GM23338 (cell line): ENCODE data around the gene DCAF11. TPM values are rescaled to one million over a fixed set of nuclear protein-coding genes. Genes with fewer than 3 reads are reported as not detected.

Source experiments
- ATAC-seq: fragments of 200-7000 bp; cut with Tn5 transposase; 3 replicates; pipeline ENCODE4 v1.9.1; 2020
- DNase-seq: peaks from one replicate; pipeline ENCODE4 v3.0.0-alpha.2; 2015; ENCODE audit warnings: low spot score
- H2AFZ ChIP-seq: fragments of 200-600 bp; sonication (generic); 2 replicates; pipeline ENCODE4 v1.8.0; 2016; ENCODE audit warnings: antibody characterized with exemption, mild to moderate bottlenecking, moderate library complexity
- H3F3A ChIP-seq: fragments of 200-600 bp; sonication (generic); replicated peaks from 2 replicates; pipeline ENCODE4 v1.8.0; 2017; ENCODE audit warnings: antibody characterized with exemption, mixed run types, low read depth
- H3K27ac ChIP-seq: fragments of 200-600 bp; sonication (generic); 2 replicates; pipeline ENCODE4 v1.6.1; 2016; ENCODE audit warnings: low read depth
- H3K27me3 ChIP-seq: fragments of 200-600 bp; sonication (generic); 2 replicates; pipeline ENCODE4 v1.8.0; 2016; ENCODE audit warnings: mild to moderate bottlenecking, mixed run types, moderate library complexity; ENCODE audit not compliant: insufficient read depth
- H3K36me3 ChIP-seq: fragments of 200-600 bp; sonication (generic); 2 replicates; pipeline ENCODE4 v1.8.0; 2016; ENCODE audit warnings: mild to moderate bottlenecking; ENCODE audit not compliant: insufficient read depth
- H3K4me1 ChIP-seq: fragments of 200-600 bp; sonication (generic); 2 replicates; pipeline ENCODE4 v1.8.0; 2016; ENCODE audit warnings: mild to moderate bottlenecking, moderate library complexity; ENCODE audit not compliant: insufficient read depth
- H3K4me2 ChIP-seq: fragments of 200-600 bp; sonication (generic); 2 replicates; pipeline ENCODE4 v1.7.1; 2017; ENCODE audit warnings: mixed run types
- H3K4me3 ChIP-seq: fragments of 200-600 bp; sonication (generic); 2 replicates; pipeline ENCODE4 v1.6.1; 2016; ENCODE audit warnings: mixed run types
- H3K79me2 ChIP-seq: fragments of 200-600 bp; sonication (generic); replicated peaks from 2 replicates; pipeline ENCODE4 v1.8.0; 2017; ENCODE audit warnings: mild to moderate bottlenecking; ENCODE audit not compliant: insufficient read depth
- H3K9me2 ChIP-seq: fragments of 200-600 bp; sonication (generic); 2 replicates; pipeline ENCODE4 v1.8.0; 2017; ENCODE audit not compliant: insufficient read depth
- H4K20me1 ChIP-seq: fragments of 200-600 bp; sonication (generic); replicated peaks from 2 replicates; pipeline ENCODE4 v1.8.0; 2017; ENCODE audit warnings: mild to moderate bottlenecking; ENCODE audit not compliant: insufficient read depth
- H3K27ac Mint-ChIP-seq: 2 replicates; pipeline ENCODE4 v1.8.0; 2020; ENCODE audit warnings: inconsistent platforms, mild to moderate bottlenecking, moderate library complexity, mixed read lengths
- H3K27me3 Mint-ChIP-seq: 3 replicates; pipeline ENCODE4 v1.8.0; 2022; ENCODE audit warnings: low read depth, mild to moderate bottlenecking, moderate library complexity, mixed read lengths, inconsistent platforms; ENCODE audit not compliant: insufficient read depth, poor library complexity
- H3K36me3 Mint-ChIP-seq: 3 replicates; pipeline ENCODE4 v1.8.0; 2021; ENCODE audit warnings: low read depth, mild to moderate bottlenecking, inconsistent platforms, moderate library complexity, mixed read lengths
- H3K4me1 Mint-ChIP-seq: 3 replicates; pipeline ENCODE4 v1.8.0; 2020; ENCODE audit warnings: mild to moderate bottlenecking, inconsistent platforms, mixed read lengths
- H3K4me3 Mint-ChIP-seq: 3 replicates; pipeline ENCODE4 v1.8.0; 2021; ENCODE audit warnings: moderate library complexity, mild to moderate bottlenecking, inconsistent platforms, mixed read lengths
- H3K9me3 Mint-ChIP-seq: 3 replicates; pipeline ENCODE4 v1.8.0; 2020; ENCODE audit warnings: moderate library complexity, mild to moderate bottlenecking, inconsistent platforms, mixed read lengths
- CREB1 ChIP-seq: fragments of 250-450 bp; sonication (Bioruptor Pico); IDR thresholded peaks from 2 replicates; pipeline ENCODE4 v1.5.0; 2020; ENCODE audit warnings: low read depth, mild to moderate bottlenecking, moderate library complexity
- CTCF ChIP-seq, 2 experiments: fragments of 200-600 bp in 1 of 2; sonication (generic) in 1 of 2; conservative IDR thresholded peaks; 2 replicates each; pipeline versions ENCODE4 v1.5.1 to v1.6.1; 2016 to 2017; ENCODE audit warnings: antibody characterized with exemption in 2 of 2, low read depth in 2 of 2, mild to moderate bottlenecking in 2 of 2, moderate library complexity in 1 of 2
- ETS1 ChIP-seq: IDR thresholded peaks from 2 replicates; pipeline ENCODE4 v1.6.1; 2016; ENCODE audit warnings: antibody characterized with exemption
- EZH2 ChIP-seq: fragments of 200-600 bp; sonication (generic); IDR thresholded peaks from one replicate; pipeline ENCODE4 v1.8.0; 2017; ENCODE audit warnings: antibody characterized with exemption, mild to moderate bottlenecking, low read depth; ENCODE audit not compliant: unreplicated experiment
- EZH2phosphoT487 ChIP-seq: fragments of 200-600 bp; sonication (generic); IDR thresholded peaks from one replicate; pipeline ENCODE4 v1.8.1; 2018; ENCODE audit warnings: antibody characterized with exemption; ENCODE audit not compliant: unreplicated experiment
- JUNB ChIP-seq: IDR thresholded peaks from one replicate; pipeline ENCODE4 v1.6.1; 2016; ENCODE audit warnings: antibody characterized with exemption; ENCODE audit not compliant: unreplicated experiment
- NANOG ChIP-seq: IDR thresholded peaks from 2 replicates; pipeline ENCODE4 v1.6.1; 2016; ENCODE audit warnings: antibody characterized with exemption, borderline replicate concordance
- POLR2AphosphoS5 ChIP-seq: IDR thresholded peaks from 2 replicates; pipeline ENCODE4 v1.6.1; 2016; ENCODE audit warnings: antibody characterized with exemption, low read depth
- REST ChIP-seq: IDR thresholded peaks from one replicate; pipeline ENCODE4 v1.6.1; 2018; ENCODE audit warnings: antibody characterized with exemption; ENCODE audit not compliant: unreplicated experiment
- STAT1 ChIP-seq: IDR thresholded peaks from one replicate; pipeline ENCODE4 v1.6.1; 2016; ENCODE audit warnings: antibody characterized with exemption; ENCODE audit not compliant: unreplicated experiment
- ZNF114 ChIP-seq: fragments of 250-450 bp; sonication (Bioruptor Pico); IDR thresholded peaks from 2 replicates; pipeline ENCODE4 v1.5.0; 2020; ENCODE audit warnings: mild to moderate bottlenecking, moderate library complexity
- ZNF331 ChIP-seq: fragments of 250-450 bp; sonication (Bioruptor Pico); IDR thresholded peaks from 2 replicates; pipeline ENCODE4 v1.5.0; 2020; ENCODE audit warnings: low read depth, mild to moderate bottlenecking, moderate library complexity
- ZNF462 ChIP-seq: fragments of 250-450 bp; sonication (Bioruptor Pico); IDR thresholded peaks from 2 replicates; pipeline ENCODE4 v1.5.0; 2020; ENCODE audit warnings: mild to moderate bottlenecking, moderate library complexity
- polyA plus RNA-seq: library from polyadenylated mRNA; unstranded; fragments of >200 nt; fragmentation: Nextera tagmentation; extraction: Ambion mirVana; gene quantifications from 2 replicates; pipeline ENCODE4 v1.2.1, GENCODE V29; 2016
- total RNA-seq: library from RNA; depleted of rRNA; stranded (reverse); fragments of >200 nt; shearing (Covaris generic); gene quantifications from 2 replicates; pipeline ENCODE4 v1.2.3, GENCODE V29; 2014

DCAF11 gene
- total and polyA plus RNA-seq, 2 experiments from 2014 or later: 18.6 to 93.2 TPM

GRCh38 chr14:24102357-24103048, 12.1 kb upstream of the DCAF11 start:
- Mint-ChIP-seq H3K27ac (no peak overlapping the region), H3K36me3 (peaks cover 77% of the 10 kb centered on the region), H3K4me1 (peaks cover 3% of the 10 kb centered on the region; the same call in 1 of the 3 replicates), H3K4me3 (no peak overlapping the region), H3K9me3 (peaks cover 14% of the 10 kb centered on the region), H3K27me3 (peaks cover 5% of the 10 kb centered on the region)
- H3K4me1 ChIP-seq: no peaks in the 10 kb centered on the region
- DNase-seq (no peak), ATAC-seq (no peak)
- no peak overlapping the region for H3K4me2 ChIP-seq
- peaks cover 31% of the 10 kb centered on the region for H3K36me3 ChIP-seq
- no peak overlapping the region for H3K27ac ChIP-seq
- peaks cover 5% of the 10 kb centered on the region; the same call in 1 of the 2 replicates for H3F3A ChIP-seq
- no peak for TF ChIP-seq EZH2
- TF ChIP-seq EZH2phosphoT487: no peak
- no peak for TF ChIP-seq ZNF462 (CRISPR knock-in tag)
- no peak for TF ChIP-seq NANOG
- no peak for TF ChIP-seq CREB1 (CRISPR knock-in tag)
- no peak for TF ChIP-seq ETS1
- no peak for TF ChIP-seq STAT1
- TF ChIP-seq REST: no peak
- no peak for TF ChIP-seq JUNB
- no peak for TF ChIP-seq ZNF331 (CRISPR knock-in tag)
- no peak for TF ChIP-seq ZNF114
- TF ChIP-seq CTCF (conservative IDR thresholded peaks at IDR 0.05; ENCODE audit: low read depth in 2 of 2): no peak
- TF ChIP-seq POLR2AphosphoS5: no peak
- no peak overlapping the region for H2AFZ ChIP-seq
- H3K27me3 ChIP-seq: no peaks in the 10 kb centered on the region
- no peaks in the 10 kb centered on the region for H3K9me2 ChIP-seq
- H4K20me1 ChIP-seq: peaks cover 5% of the 10 kb centered on the region; the same call in 1 of the 2 replicates
- H3K79me2 ChIP-seq: no peaks in the 10 kb centered on the region
- H3K4me3 ChIP-seq: no peak overlapping the region
